Neuronal stem cell (in vitro differentiated cells): ENCODE measurements around the gene UXT. TPM values are rescaled to one million over a fixed set of nuclear protein-coding genes. Genes with fewer than 3 reads are reported as not detected.
A peak's percentile ranks its signal among the peaks of the same experiment; 100 is the strongest.

Experiments used
- DNase-seq: peaks from one replicate; pipeline ENCODE4 v3.0.0-alpha.2; 2013; ENCODE audit warnings: low spot score
- H2AFZ ChIP-seq: one replicate; pipeline ENCODE4 v1.6.1; 2013; ENCODE audit warnings: mild to moderate bottlenecking, low read length, inconsistent platforms
- H2AK5ac ChIP-seq: 2 replicates; pipeline ENCODE4 v1.6.1; 2013; ENCODE audit warnings: low read depth, mild to moderate bottlenecking, inconsistent platforms, low read length, moderate library complexity, mixed read lengths
- H2BK120ac ChIP-seq: 2 replicates; pipeline ENCODE4 v1.6.1; 2013; ENCODE audit warnings: low read depth, mild to moderate bottlenecking, inconsistent platforms, low read length, moderate library complexity, mixed read lengths
- H2BK12ac ChIP-seq: one replicate; pipeline ENCODE4 v1.6.1; 2013; ENCODE audit warnings: low read length, inconsistent platforms
- H2BK15ac ChIP-seq: 2 replicates; pipeline ENCODE4 v1.6.1; 2013; ENCODE audit warnings: mild to moderate bottlenecking, low read length, inconsistent platforms, mixed read lengths
- H2BK5ac ChIP-seq: one replicate; pipeline ENCODE4 v1.6.1; 2013; ENCODE audit warnings: inconsistent platforms, mild to moderate bottlenecking, low read length, moderate library complexity
- H3K14ac ChIP-seq: one replicate; pipeline ENCODE4 v1.6.1; 2013; ENCODE audit warnings: low read length, inconsistent platforms
- H3K18ac ChIP-seq: 2 replicates; pipeline ENCODE4 v1.6.1; 2013; ENCODE audit warnings: low read length, inconsistent platforms
- H3K23ac ChIP-seq: 2 replicates; pipeline ENCODE4 v1.6.1; 2013; ENCODE audit warnings: low read depth, mild to moderate bottlenecking, mixed read lengths, low read length, inconsistent platforms; ENCODE audit not compliant: poor library complexity
- H3K27ac ChIP-seq: replicated peaks from 3 replicates; pipeline ENCODE4 v1.5.1; 2013; ENCODE audit warnings: low read length, inconsistent platforms
- H3K27me3 ChIP-seq, 3 experiments: 2 replicates each; pipeline ENCODE4 v1.6.1; 2013; ENCODE audit warnings: low read length in 3 of 3, mild to moderate bottlenecking in 2 of 3, inconsistent platforms in 1 of 3, low read depth in 1 of 3, mixed read lengths in 1 of 3, moderate library complexity in 1 of 3; ENCODE audit not compliant: control insufficient read depth in 3 of 3, insufficient read depth in 3 of 3
- H3K36me3 ChIP-seq, 2 donors: replicated peaks in 1 of 2; 2 replicates each; pipeline ENCODE4 v1.6.1; 2013; ENCODE audit warnings: low read length in 2 of 2; ENCODE audit not compliant: control insufficient read depth in 2 of 2, insufficient read depth in 2 of 2
- H3K4ac ChIP-seq: 2 replicates; pipeline ENCODE4 v1.6.1; 2013; ENCODE audit warnings: inconsistent platforms, mild to moderate bottlenecking, low read length, moderate library complexity
- H3K4me1 ChIP-seq, 2 donors: 1 replicate in 1 of 2; 2 replicates in 1 of 2; pipeline ENCODE4 v1.6.1; 2013; ENCODE audit warnings: low read length in 2 of 2, low read depth in 1 of 2; ENCODE audit not compliant: control insufficient read depth in 2 of 2, insufficient read depth in 1 of 2
- H3K4me2 ChIP-seq: one replicate; pipeline ENCODE4 v1.6.1; 2013; ENCODE audit warnings: mild to moderate bottlenecking, low read length, inconsistent platforms; ENCODE audit not compliant: insufficient read depth, poor library complexity, severe bottlenecking
- H3K4me3 ChIP-seq, 2 donors: 2 replicates each; pipeline ENCODE4 v1.5.1; 2013; ENCODE audit warnings: low read length in 2 of 2, mild to moderate bottlenecking in 2 of 2, inconsistent platforms in 1 of 2, moderate library complexity in 1 of 2
- H3K79me1 ChIP-seq: one replicate; pipeline ENCODE4 v1.6.1; 2013; ENCODE audit warnings: low read depth, mild to moderate bottlenecking, inconsistent platforms, low read length, moderate library complexity
- H3K9ac ChIP-seq: one replicate; pipeline ENCODE4 v1.6.1; 2013; ENCODE audit warnings: mild to moderate bottlenecking, low read depth, low read length, inconsistent platforms; ENCODE audit not compliant: poor library complexity
- H3K9me3 ChIP-seq, 2 donors: replicated peaks in 1 of 2; 2 replicates each; pipeline versions ENCODE3 to v1.6.1; 2013; ENCODE audit warnings: low read length in 2 of 2, mild to moderate bottlenecking in 2 of 2, inconsistent platforms in 1 of 2, low read depth in 1 of 2, mixed read lengths in 1 of 2, moderate library complexity in 1 of 2; ENCODE audit not compliant: control insufficient read depth in 2 of 2, insufficient read depth in 1 of 2
- H4K8ac ChIP-seq: one replicate; pipeline ENCODE4 v1.6.1; 2013; ENCODE audit warnings: low read depth, mild to moderate bottlenecking, inconsistent platforms, low read length, moderate library complexity
- H4K91ac ChIP-seq: one replicate; pipeline ENCODE4 v1.6.1; 2013; ENCODE audit warnings: low read length, low read depth, mild to moderate bottlenecking, inconsistent platforms; ENCODE audit not compliant: poor library complexity
- WGBS, 2 donors: extraction: QIAGEN DNeasy Blood & Tissue Kit; methylation state at CpG; one replicate each; pipeline ENCODE4 v1.1.7; 2013; ENCODE audit warnings: missing lambda C conversion rate in 2 of 2, mixed read lengths in 1 of 2; ENCODE audit not compliant: insufficient read length in 2 of 2, insufficient replicate concordance in 1 of 2; ENCODE audit errors: extremely low coverage in 2 of 2; 5-methylcytosine and 5-hydroxymethylcytosine counted together
- polyA plus RNA-seq, 2 experiments: library from polyadenylated mRNA; stranded (reverse); fragments of 200-250 nt; gene quantifications; one replicate each; pipeline ENCODE4 v1.2.3, GENCODE V29; 2013

UXT gene
- polyA plus RNA-seq (2013, experiment 1 of 2): 125 TPM
- polyA plus RNA-seq (2013, experiment 2 of 2): 121 TPM

GRCh38 chrX:47658684-47659420 lies at the start of gene UXT:
Gene UXT (minus strand): TSS chrX:47659180. CDS start chrX:47658927, 253 bp downstream.
- no peak within 1 kb of the TSS for H3K23ac ChIP-seq
- H2BK5ac ChIP-seq: no peak within 1 kb of the TSS
- no peak within 1 kb of the TSS for H2AK5ac ChIP-seq
- H3K27me3 ChIP-seq: no peaks in the 10 kb centered on the region
- H3K14ac ChIP-seq: no peak within 1 kb of the TSS
- no peaks in the 10 kb centered on the region for H3K4me1 ChIP-seq
- peak within 1 kb of the TSS; percentile 64 to 94 for H3K4me3 ChIP-seq
- peak; percentile 87 for DNase-seq
- no peak within 1 kb of the TSS for H2BK15ac ChIP-seq
- no CpG with 5 or more reads among the region's 54 CpGs for WGBS, 2 donors
- H2AFZ ChIP-seq: peak within 1 kb of the TSS; percentile 88
- H3K9me3 ChIP-seq: no peaks in the 10 kb centered on the region
- peak within 1 kb of the TSS; percentile 92 for H3K27ac ChIP-seq
- peak within 1 kb of the TSS; percentile 45 for H3K4me2 ChIP-seq
- no peak within 1 kb of the TSS for H3K4ac ChIP-seq
- peaks cover 12 to 31% of the 10 kb centered on the region in 2 donors for H3K36me3 ChIP-seq
- H2BK12ac ChIP-seq: no peak within 1 kb of the TSS
- no peak within 1 kb of the TSS for H2BK120ac ChIP-seq
- no peak within 1 kb of the TSS for H3K9ac ChIP-seq
- no peak within 1 kb of the TSS for H4K8ac ChIP-seq
- no peak within 1 kb of the TSS for H4K91ac ChIP-seq
- H3K79me1 ChIP-seq: no peaks in the 10 kb centered on the region
- peak within 1 kb of the TSS; percentile 80 for H3K18ac ChIP-seq

GRCh38 chrX:47707031-47707780 lies 48.2 kb upstream of the UXT start:
- Histone ChIP-seq H3K23ac (no peak overlapping the region), H2AFZ (no peak overlapping the region), H3K9me3 (no peaks in the 10 kb centered on the region), H3K9ac (no peak overlapping the region), H3K79me1 (no peaks in the 10 kb centered on the region), H3K4me1 (no peaks in the 10 kb centered on the region), H3K27ac (no peak overlapping the region), H2BK15ac (no peak overlapping the region), H4K8ac (no peak overlapping the region), H2BK12ac (no peak overlapping the region), H4K91ac (no peak overlapping the region), H3K4me2 (no peak overlapping the region), H3K18ac (no peak overlapping the region), H3K4me3 (no peak overlapping the region), H2BK5ac (no peak overlapping the region), H3K36me3 (no peaks in the 10 kb centered on the region), H3K4ac (no peak overlapping the region), H2BK120ac (no peak overlapping the region), H3K14ac (no peak overlapping the region), H2AK5ac (no peak overlapping the region), H3K27me3 (peaks cover 0 to 32% (median 0%) of the 10 kb centered on the region in 3 experiments)
- no CpG with 5 or more reads among the region's 7 CpGs for WGBS, 2 donors
- no peak for DNase-seq

- Histone ChIP-seq H2AK5ac (no peak overlapping the region), H3K14ac (no peak overlapping the region), H3K27me3 (peaks cover 0 to 38% (median 0%) of the 10 kb centered on the region in 3 experiments), H3K4me1 (no peaks in the 10 kb centered on the region), H2BK15ac (no peak overlapping the region), H3K79me1 (no peaks in the 10 kb centered on the region), H3K27ac (no peak overlapping the region), H3K4ac (no peak overlapping the region), H2BK5ac (no peak overlapping the region), H3K4me3 (no peak overlapping the region), H4K8ac (no peak overlapping the region), H2BK120ac (no peak overlapping the region), H3K4me2 (no peak overlapping the region), H3K23ac (no peak overlapping the region), H4K91ac (no peak overlapping the region), H3K9ac (no peak overlapping the region), H3K36me3 (no peaks in the 10 kb centered on the region), H3K9me3 (no peaks in the 10 kb centered on the region), H2AFZ (no peak overlapping the region), H3K18ac (no peak overlapping the region), H2BK12ac (no peak overlapping the region)
- DNase-seq: no peak
- no CpG with 5 or more reads among the region's 3 CpGs for WGBS, 2 donors
Observed at GRCh38 chrX:47706575-47706974, 47.6 kb upstream of the UXT start.

- Histone ChIP-seq H3K4me1 (no peaks in the 10 kb centered on the region), H3K79me1 (no peaks in the 10 kb centered on the region), H2BK12ac (no peak overlapping the region), H2BK5ac (no peak overlapping the region), H4K8ac (no peak overlapping the region), H3K18ac (no peak overlapping the region), H3K27ac (no peak overlapping the region), H3K4ac (no peak overlapping the region), H3K27me3 (peaks cover 0 to 35% (median 0%) of the 10 kb centered on the region in 3 experiments), H3K36me3 (no peaks in the 10 kb centered on the region), H2BK120ac (no peak overlapping the region), H3K9ac (no peak overlapping the region), H3K9me3 (no peaks in the 10 kb centered on the region), H2AK5ac (no peak overlapping the region), H3K14ac (no peak overlapping the region), H4K91ac (no peak overlapping the region), H2AFZ (no peak overlapping the region), H2BK15ac (no peak overlapping the region), H3K23ac (no peak overlapping the region), H3K4me2 (no peak overlapping the region), H3K4me3 (no peak overlapping the region)
- WGBS, 2 donors: no CpG with 5 or more reads among the region's 5 CpGs
- no peak for DNase-seq
Observed at GRCh38 chrX:47704736-47705135, 45.8 kb upstream of the UXT start.
